BE2C (cell line): ENCODE results near the gene C9orf78.

Experiments used
- DNase-seq: peaks from one replicate; pipeline ENCODE4 v3.0.0-alpha.2; 2020
- H3K27me3 ChIP-seq: fragments of 250-450 bp; sonication (Bioruptor Pico); 2 replicates; pipeline ENCODE4 v1.5.1; 2020; ENCODE audit warnings: mild to moderate bottlenecking
- H3K36me3 ChIP-seq: fragments of 250-450 bp; sonication (Bioruptor Pico); 2 replicates; pipeline ENCODE4 v1.5.1; 2020; ENCODE audit warnings: mild to moderate bottlenecking
- H3K4me1 ChIP-seq: fragments of 250-450 bp; sonication (Bioruptor Pico); 2 replicates; pipeline ENCODE4 v1.5.1; 2020
- H3K4me3 ChIP-seq: 2 replicates; pipeline ENCODE4 v1.5.1; 2011; ENCODE audit warnings: low read depth, low read length
- H3K9me3 ChIP-seq: fragments of 250-450 bp; sonication (Bioruptor Pico); 2 replicates; pipeline ENCODE4 v1.5.1; 2020
- TF ChIP-seq, protein P1 (sequence below): IDR thresholded peaks from 2 replicates; pipeline ENCODE4 v1.5.1; 2012; ENCODE audit warnings: mild to moderate bottlenecking, low read depth, low read length

The C9orf78 gene

DNA sequence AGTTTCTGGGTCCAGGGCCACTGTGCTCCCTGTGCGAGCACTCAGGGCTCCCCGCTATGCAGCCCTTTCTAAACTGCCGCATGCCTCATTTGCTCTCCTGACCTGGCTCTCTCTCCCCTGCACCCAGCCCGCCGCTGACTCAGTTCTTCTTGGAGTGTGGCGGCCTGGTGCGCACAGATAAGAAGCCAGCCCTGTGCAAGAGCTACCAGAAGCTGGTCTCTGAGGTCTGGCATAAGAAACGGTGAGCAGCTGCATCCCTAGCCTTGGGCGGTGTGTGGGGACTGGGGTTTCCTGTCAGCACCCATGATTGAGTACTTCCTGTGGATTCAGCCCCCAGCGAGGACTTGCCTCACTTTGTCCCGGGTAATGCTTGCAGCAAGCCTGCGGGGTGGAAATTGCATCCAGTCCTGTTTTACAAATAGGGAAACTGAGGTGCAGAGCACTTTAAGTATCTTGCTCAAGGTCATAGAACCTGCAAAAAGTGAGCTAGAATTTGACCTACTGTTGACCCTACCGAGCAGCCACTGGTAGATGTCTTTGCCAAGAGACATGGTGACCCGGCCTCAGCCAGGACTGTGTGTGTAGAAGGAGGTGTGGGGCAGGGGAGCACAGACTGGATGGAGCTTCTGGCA, 28.1 kb upstream of the C9orf78 start:
- no peaks in the 10 kb centered on the region for H3K27me3 ChIP-seq
- H3K4me1 ChIP-seq, result peaks cover 7% of the 10 kb centered on the region
- TF ChIP-seq, protein P1, sequence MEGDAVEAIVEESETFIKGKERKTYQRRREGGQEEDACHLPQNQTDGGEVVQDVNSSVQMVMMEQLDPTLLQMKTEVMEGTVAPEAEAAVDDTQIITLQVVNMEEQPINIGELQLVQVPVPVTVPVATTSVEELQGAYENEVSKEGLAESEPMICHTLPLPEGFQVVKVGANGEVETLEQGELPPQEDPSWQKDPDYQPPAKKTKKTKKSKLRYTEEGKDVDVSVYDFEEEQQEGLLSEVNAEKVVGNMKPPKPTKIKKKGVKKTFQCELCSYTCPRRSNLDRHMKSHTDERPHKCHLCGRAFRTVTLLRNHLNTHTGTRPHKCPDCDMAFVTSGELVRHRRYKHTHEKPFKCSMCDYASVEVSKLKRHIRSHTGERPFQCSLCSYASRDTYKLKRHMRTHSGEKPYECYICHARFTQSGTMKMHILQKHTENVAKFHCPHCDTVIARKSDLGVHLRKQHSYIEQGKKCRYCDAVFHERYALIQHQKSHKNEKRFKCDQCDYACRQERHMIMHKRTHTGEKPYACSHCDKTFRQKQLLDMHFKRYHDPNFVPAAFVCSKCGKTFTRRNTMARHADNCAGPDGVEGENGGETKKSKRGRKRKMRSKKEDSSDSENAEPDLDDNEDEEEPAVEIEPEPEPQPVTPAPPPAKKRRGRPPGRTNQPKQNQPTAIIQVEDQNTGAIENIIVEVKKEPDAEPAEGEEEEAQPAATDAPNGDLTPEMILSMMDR, result no peak
- peaks cover 19% of the 10 kb centered on the region for H3K36me3 ChIP-seq
- peak; percentile 99 for DNase-seq
- no peaks in the 10 kb centered on the region for H3K9me3 ChIP-seq
- no peak overlapping the region for H3K4me3 ChIP-seq

DNA sequence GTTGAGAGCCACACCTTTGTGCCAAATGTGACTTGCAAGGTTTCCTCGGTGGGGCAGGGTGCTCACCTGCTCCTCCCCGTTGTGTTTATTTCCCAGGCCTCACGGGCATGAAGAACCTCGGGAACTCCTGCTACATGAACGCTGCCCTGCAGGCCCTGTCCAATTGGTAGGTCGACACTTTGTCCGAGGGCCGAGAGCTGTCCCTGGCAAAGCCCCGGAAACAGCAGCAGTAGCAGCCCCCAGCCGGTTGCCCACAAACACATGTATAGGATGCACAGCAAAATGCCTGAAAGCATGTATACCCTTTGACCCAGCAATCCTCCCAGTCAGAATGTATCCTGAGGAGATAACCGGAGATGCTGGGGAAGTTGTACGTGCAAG, 26.4 kb upstream of the C9orf78 start:
- no peak for DNase-seq
- TF ChIP-seq, protein P1, result no peak
- H3K9me3 ChIP-seq, result no peaks in the 10 kb centered on the region
- peaks cover 23% of the 10 kb centered on the region for H3K36me3 ChIP-seq
- peaks cover 11% of the 10 kb centered on the region for H3K4me1 ChIP-seq
- H3K4me3 ChIP-seq, result no peak overlapping the region
- H3K27me3 ChIP-seq, result no peaks in the 10 kb centered on the region

DNA sequence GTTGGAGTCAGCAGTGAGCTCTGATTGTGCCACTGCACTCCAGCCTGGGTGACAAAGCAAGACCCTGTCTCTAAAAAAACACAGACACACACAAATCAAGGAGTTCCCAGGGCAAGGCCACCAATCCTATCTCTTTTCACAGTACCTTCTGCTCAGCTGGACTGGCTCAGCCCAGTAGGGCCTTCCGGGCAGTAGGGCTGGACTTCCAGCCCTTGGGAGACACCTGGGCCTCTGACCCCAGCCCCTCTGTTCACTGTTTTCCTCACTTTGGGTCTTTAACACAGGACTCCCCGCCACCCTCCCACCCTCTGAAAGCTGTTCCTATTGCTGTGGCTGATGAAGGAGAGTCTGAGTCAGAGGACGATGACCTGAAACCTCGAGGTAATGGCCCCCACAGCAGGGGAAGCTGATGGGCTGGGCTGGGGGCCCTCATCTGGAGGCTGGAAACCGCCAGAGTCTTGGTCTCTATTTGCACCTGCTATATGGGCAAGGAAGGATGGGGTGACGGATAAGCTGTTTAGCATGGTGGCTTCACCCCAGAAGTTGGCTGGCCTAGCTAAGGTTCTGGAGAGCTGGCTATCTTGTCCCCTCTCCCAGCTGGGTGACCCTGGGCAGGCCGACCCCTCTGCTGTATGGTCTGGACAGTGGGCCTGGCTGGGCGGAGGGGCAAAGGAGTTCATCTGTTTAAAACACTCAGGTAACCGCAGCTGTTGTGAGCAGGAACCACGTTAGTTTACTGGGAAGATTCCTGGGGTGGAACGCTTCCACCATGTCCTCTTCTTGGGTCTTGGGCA, 25.8 kb upstream of the C9orf78 start:
- Histone ChIP-seq H3K4me3 (no peak overlapping the region), H3K27me3 (no peaks in the 10 kb centered on the region), H3K4me1 (peaks cover 11% of the 10 kb centered on the region), H3K36me3 (peaks cover 23% of the 10 kb centered on the region), H3K9me3 (no peaks in the 10 kb centered on the region)
- DNase-seq, result no peak
- TF ChIP-seq, protein P1, result no peak

DNA sequence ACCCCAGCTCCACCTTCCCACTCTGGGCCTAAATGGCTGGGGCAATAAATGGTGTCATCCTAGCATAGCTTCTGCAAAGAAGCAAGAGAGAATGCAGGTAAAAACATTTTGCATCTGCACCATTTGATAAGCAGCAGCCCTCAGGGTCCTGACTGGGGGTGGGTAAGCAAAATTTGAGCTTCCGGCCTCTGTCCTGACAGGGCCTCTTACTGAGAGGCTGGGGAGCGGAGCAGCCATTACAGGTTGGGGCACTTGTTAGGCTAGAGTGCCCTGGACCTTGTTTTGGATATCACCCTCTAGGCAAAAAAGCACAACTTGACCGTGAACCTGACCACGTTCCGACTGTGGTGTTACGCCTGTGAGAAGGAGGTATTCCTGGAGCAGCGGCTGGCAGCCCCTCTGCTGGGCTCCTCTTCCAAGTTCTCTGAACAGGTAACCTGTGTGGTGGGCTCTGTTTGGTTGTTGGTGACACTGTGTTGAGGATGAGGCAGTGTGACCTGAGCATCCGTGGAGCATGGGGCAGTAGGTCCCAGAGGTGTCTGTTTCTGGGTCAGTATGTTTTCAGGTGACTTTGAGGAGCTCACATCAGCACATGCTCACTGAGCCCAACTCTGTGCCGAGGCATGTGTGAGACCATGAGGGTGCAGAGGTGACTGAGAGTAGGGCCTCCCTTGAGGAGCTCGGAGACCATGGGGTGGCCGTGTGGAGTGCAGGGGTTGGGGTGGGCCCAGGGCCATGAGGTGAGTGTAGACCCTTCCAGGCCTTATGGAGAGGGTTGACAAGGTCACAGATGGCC, 23.3 kb upstream of the C9orf78 start:
- Histone ChIP-seq H3K4me1 (peaks cover 8% of the 10 kb centered on the region), H3K4me3 (no peak overlapping the region), H3K9me3 (no peaks in the 10 kb centered on the region), H3K27me3 (no peaks in the 10 kb centered on the region), H3K36me3 (peaks cover 23% of the 10 kb centered on the region)
- TF ChIP-seq, protein P1, result no peak
- DNase-seq, result no peak

DNA sequence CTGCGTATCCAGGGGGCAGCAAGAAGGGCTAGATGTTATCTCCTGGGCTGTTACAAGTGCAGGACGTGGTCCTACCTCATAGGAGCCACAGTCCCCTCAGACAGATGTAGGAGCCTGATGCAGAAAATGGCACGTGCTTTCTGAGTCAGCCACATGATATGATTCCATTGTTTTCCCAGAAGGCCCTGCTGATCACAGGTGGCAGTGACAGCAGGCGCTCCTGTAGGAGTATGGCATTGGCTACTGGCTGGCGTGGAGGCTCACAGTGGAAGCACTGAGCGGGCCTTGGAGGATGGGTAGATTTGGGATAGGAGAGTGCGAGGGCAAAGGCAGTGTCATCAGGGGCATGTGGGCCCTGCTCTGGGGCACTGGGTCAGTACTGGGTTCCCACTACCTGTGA, 22.1 kb upstream of the C9orf78 start:
- Histone ChIP-seq H3K4me1 (peaks cover 8% of the 10 kb centered on the region), H3K36me3 (peaks cover 26% of the 10 kb centered on the region), H3K9me3 (no peaks in the 10 kb centered on the region), H3K27me3 (no peaks in the 10 kb centered on the region), H3K4me3 (no peak overlapping the region)
- TF ChIP-seq, protein P1, result no peak
- no peak for DNase-seq
